ENCODE results near the gene EDA. TPM values are rescaled to one million over a fixed set of nuclear protein-coding genes. Genes with fewer than 3 reads are reported as not detected.
"Not testable (repeated sequence)": the region's sequence is repeated elsewhere in the genome, so short reads cannot be mapped to it uniquely, and the experiment has no call there.

EDA gene
- total RNA-seq, 1 donor from 2014 or later = 0.55 TPM

DNA sequence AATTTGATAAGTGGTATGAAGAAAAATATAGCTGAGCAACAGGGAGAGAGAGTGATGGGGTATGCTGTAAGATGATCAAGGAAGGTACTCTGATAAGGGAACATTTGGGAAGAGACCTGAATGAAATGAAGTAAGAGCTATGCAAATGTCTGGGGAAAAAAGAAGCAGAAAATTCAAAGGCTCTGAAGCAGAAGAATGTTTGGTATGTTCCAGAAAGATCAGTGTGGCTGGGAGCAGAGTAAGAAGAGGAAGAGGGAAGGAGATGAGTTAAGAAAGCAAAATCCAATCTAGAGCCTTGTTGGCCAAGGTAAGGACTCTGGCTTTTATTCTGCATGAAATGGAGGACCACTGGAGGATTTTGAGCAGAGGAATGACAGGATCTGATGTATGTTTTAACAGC is 343.8 kb downstream of the EDA start:
- no peak for DNase-seq (ENCODE audit: low read depth)

DNA sequence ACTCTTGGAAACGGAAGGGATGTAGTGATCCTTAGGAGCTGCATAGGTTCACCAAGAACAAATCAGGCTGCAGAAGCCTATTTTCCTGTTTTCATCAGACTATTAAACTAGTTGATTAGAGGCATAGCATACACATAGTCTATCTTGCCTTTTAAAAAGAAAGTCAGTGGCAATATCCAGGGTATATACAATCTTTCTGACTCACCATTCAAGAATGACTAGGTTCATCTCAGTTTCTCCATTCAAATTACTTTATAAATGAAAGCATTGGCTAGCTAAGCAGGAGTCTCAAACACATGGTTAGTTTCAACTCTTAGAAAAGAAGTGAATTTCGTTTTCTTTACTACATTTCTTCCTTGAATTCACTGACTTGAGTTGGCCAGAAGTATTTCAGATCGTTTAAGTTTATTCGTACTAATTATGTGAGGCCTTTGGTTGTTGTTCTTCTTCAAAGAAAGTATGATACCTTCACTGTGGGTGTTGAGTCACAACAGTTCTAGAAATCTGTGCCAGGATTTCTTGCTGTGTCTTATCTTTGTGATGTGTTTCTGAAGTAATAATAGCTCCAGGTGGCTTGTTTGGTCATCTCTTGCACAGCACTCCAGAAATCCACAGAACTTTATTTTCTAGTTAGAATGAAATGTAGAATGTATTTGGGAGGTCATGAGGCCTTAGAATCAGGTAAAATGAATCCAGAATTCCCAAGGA is 345.6 kb downstream of the EDA start:
- no peak for DNase-seq (ENCODE audit: low read depth)

DNA sequence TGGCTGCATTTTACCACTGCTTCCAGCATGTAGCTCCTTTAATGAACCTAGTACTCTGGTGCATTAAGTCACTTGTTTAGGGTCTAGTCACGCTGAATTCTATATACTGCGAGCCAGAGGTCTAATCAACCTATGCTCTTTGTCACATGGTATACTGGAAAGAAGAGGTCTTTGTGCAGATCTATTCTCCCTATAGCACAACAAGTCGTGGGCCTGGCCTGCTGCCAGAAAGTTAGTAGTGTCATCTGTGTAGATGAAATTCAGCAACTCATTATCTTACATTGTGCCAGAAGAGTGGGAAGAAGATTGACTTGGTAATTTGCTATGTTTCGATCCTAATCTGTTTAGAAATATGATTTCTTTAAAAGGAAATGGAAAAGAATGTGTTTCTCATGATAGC is 353.0 kb downstream of the EDA start:
- no peak for DNase-seq (ENCODE audit: low read depth)

DNA sequence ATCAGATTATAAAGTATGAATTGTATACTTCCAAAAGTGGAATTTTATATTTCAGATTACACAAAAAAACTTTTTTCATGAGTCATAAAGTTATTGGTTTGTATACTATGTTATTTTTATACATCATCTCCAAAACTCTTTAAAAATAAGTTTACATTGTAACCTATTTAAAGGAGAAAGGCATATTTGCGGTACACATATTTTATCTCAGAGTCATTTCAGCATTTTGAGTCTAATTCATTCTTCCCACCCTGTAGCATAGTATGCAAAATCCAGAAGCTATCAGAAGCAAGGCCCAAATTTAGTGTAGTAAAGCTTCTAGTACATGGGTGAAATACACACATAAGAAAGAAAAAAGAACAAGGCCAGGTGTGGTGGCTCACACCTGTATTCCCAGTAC is 353.5 kb downstream of the EDA start:
- no peak for DNase-seq (ENCODE audit: low read depth)

DNA sequence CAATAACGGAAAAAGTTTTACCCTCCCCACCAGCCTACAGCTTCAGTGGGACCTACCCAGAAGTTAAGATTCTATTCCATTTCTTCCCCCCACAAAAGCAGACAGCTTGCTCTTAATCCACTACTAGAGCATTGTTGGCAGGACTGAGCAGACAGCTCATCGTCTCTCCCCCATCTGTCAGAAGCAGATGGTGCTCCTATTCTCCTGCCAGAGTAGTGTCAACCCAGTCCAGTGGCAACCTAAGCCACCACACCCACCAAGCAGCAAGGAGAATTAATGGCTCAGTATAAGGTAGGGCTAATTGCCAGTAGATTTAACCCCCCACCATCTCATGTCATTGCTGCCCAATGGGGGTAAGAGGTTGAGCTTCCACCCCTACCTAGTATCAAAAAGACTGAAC is 371.8 kb downstream of the EDA start:
- no peak for DNase-seq (ENCODE audit: low read depth)

DNA sequence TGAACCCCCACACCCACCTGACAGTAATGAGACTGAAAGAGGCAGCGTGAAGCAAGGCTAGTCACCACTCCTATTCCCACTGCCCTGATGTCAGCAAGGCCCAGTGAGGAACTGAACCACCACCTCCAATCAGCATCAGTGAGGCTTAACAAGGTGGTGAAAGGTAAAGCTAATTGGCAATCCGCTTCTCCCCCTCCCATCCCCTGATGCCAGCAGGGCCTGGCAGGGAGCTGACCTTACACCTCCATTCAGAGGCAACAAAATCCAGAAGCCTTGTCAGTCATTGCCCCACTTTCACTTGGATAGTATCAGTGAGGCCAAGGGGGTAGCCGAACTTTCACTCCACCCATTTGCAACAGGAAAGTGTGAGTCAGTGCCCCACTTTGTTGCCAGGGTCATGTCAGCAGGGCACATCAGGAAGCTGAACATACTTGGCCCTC is 373.1 kb downstream of the EDA start:
- DNase-seq (ENCODE audit: low read depth) = peak; percentile 7

DNA sequence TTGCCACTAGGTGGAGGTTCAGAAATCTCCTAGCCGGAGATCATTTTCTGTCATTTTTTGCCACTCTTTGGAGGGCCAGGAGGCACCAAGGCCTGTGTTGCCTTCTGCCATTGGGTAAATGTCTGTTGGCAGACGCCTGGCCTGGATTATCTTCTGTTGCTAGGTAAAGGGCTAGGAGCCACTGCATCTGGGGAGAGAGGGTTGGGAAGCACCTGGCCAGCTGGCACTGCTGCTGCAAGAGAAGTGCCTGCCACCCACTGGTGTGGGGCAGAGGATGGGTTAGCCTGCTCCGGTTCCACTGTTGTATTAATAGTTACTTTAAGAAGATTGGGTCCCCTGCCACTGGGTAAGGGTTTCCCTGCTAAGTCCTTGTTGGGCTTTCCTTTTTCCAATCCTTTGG is 375.8 kb downstream of the EDA start:
- DNase-seq (ENCODE audit: low read depth) = no peak

DNA sequence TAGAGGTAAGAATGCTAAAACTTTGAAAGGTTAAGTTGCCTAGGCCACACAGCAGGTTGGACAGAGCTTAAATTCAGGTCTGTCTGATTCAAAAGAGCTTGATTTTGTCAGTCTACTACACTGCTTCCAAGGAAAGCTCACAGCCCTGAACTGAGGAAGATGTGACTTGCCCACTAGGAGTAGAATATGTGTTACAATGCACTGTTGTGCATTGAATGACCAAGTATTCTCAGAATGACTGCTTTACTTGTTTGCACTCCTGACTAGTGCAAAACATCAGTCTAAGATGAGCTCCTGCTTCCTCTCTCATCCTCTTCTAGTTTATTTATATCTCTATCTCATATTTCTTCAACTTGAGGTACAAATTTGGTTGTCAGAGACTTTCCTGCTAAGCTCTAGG is 377.6 kb downstream of the EDA start:
- DNase-seq (ENCODE audit: low read depth) = no peak

DNA sequence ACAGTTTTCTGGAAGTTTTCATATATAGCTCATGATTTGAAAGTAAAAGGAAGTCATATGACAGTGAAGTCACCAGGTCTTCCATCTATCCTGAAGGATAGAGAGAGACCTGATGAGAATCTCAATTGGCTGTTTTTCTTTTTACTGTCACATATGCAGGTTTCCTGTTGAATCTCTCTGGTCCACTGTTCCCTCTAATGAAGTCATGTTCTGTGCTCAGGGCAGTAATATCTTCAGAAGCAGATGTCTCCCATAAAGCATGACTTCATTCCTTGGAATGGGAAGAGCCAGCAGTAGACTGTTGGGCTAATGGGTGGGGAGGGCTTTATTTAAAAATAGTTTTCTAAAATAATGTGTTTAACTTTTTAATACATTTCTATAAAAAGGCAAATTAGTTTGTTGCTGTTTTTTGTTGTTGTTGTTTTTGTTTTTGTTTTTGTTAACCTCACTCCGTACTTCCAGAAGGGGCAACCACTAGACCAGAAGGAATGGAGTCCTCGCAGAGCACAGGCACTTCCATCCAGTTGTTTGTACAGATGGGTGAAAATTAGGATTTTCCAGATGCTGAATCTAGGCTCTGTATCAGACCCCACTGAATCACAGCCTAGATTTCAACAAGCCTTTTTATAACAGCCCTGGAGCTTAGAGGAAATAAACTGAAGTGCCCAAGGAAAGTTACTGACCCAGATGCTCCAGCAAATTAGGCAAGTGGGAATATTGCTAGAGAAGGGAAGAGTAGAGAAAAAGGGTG is 379.6 kb downstream of the EDA start:
- DNase-seq (ENCODE audit: low read depth) = no peak

DNA sequence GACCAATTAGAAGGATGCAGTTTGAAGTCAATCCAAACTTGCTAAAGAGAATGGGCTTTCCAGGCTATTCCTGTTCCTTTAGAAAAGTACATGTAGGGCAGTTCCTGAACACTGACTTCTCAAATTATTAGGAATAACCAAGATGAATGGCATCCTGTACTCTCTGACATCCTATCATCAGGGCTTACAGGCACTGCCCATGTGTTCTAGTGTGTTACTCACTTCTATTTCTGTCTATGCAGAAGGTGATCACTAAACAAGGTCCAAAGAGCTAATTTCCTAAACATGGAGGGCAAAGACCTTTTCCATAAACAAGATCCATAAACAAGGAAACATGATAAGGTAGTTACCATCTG is 380.2 kb downstream of the EDA start:
- no peak for DNase-seq (ENCODE audit: low read depth)

DNA sequence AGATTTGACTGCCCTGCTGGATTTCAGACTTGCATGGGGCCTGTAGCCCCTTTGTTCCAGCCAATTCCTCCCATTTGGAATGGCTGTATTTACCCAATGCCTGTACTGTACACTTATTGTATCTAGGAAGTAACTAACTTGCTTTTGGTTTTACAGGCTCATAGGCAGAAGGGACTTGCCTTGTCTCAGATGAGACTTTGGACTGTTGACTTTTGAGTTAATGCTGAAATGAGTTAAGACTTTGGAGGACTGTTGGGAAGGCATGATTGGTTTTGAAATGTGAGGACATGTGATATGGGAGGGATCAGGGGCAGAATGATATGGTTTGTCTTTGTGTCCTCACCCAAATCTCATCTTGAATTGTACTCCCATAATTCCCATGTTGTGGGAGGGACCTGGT is 382.4 kb downstream of the EDA start:
- not testable (repeated sequence) for DNase-seq (ENCODE audit: low read depth)

DNA sequence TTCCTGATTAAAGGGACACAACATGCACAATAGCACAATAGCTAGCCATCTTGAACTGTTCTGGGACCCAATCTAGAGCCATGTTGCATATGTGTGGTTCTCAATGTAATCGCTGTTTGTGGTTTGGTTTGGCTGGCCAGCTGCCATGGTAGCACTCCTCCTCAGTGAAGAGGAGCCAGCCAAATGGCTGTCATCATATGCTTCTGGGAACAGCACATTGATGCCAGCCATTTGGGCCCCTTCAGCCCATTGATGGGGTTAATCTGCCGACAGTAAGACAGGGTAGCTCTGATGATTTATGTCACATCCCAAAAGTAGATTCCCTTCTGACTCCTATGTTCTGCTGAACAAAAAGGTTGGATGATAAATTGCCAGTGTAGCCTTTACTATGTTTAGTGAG is 385.4 kb downstream of the EDA start:
- DNase-seq (ENCODE audit: low read depth) = no peak

DNA sequence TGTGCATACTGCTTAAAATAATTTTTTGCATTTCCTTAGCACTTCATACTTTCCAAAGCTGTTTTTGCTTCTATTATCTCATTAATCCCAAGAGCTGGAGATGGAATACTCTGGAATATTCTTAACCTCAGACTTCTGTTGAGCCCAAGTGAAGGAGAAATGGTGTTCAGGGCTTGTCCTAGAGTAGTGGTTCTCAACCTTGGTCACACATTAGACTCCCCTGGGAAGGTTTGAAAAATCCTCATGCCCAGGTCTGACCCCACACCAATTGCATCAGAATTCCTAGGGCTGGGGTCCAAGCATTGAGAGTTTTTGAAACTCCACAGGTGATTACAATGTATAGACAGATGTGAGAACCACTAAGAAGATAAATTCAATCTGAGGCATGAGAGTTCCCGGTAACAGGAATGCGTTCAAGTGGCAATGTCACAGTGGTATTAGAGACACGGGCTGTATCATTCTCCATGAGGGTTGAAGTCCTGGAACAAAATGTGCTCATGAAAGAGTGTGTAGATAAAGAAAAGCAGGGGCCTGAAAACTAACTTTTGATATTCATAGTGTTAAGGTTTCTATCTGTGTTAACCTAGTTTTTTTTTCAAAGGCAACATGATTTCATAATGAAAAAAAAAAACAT is 385.9 kb downstream of the EDA start:
- DNase-seq (ENCODE audit: low read depth) = no peak

DNA sequence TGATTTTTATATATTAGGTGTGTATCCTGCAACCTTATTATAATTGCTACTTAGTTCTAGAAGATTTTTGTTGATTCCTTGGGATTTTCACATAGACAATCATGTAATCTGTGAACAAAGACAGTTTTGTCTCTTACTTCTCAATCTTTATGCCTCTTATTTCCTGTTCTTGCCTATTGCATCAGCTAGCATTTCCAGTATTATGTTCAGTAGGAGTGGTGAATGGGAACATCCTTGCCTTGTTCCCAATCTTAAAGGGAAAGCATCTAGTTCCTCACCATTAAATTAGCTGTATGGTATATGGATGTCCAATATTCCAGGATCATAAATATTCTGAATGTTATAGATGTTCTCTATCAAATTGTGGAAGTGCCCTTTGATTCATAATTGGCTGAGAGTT is 392.0 kb downstream of the EDA start:
- DNase-seq (ENCODE audit: low read depth) = no peak

DNA sequence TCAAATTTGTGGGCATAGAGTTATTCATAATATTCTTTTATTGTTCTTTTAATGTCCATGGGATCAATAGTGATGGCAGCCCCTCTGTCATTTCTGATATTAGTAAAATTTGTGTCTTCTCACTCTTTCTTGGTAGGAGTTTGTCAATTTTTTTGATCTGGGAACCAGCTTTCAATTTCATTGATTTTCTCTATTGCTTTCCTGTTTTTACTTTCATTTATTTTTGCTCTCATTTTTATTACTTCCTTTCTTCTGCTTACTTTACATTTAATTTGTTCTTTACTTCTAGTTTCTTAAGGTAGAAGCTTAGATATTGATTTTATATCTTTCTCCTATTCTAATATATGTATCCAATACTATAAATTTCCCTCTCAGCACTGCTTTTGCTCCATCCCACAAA is 393.1 kb downstream of the EDA start:
- DNase-seq (ENCODE audit: low read depth) = no peak

DNA sequence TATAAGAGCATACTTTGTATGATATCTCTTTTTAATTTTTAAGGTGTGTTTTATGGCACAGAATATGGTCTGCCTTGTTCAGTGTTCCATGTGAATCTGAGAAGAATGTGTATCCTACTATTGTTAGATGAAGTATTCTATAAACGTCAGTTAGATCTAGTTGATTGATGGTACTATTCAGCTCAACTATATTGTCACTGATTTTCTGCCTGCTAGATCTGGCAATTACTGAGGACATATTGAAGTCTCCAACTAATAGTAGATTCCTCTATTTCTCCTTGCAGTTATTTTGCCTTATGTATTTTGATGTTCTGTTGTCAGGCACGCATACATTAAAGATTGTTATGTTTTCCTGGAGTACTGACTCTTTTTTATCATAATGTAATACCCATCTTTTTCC is 394.1 kb downstream of the EDA start:
- no peak for DNase-seq (ENCODE audit: low read depth)

DNA sequence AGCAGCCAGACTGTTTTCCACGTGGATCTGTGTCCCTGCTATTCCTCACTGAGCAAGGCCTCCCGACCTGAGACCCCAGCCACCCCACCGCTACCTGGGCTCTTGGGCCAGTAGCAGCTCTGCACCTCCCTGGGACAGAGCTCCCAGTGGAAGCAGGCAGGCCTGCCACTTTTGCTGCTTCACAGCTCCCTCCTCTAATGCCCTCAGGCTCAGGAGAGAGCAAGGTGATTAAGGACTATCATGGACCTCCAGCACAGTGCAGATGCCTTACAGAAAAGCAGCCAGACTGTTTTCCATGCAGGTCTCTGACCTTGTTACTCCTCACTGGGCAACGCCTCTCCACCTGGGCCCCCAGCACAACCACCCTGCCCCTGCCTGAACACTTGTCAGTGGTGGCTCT is 396.8 kb downstream of the EDA start:
- no peak for DNase-seq (ENCODE audit: low read depth)

DNA sequence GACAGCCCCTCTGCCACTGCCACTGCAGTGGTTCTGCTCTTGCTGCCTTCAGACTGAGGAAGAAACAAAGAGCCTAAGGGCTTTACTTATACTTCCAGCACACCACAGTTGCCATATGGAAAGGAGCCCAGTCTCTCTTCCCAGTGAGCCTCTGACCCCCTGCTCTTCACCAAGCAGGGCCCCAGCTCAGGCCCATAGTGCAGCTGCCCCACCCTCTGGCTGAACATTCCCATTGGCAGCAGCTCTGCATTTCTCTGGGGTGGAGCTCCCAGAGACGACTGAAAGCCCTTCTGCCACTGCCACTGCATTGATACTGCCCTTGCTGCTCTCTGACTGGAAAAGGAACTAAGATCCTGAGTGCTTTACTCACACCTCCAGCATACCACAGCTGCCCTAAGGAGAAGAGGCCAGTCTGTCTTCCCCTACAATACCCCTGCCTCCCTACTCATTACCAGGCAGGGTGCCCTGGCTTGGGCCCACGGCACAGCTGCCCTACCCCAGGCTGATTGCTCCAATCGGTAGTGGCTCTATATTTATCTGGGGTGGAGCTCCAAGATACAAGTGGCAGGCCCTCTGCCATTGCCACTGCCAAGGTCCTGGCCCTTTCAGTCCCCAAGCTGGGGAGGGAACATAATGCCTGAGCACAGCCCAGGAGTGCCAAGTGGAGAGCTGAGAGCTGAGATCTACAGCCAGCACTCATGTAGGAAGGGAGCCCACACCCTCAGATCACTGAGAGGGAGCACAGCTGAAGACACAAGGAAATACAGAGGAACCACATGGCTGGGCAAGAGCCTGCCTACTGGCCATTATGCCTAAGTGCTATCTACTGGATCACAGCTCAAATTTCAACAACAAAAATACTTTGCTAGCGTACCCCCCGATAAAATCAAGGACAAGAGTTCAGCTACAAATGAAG is 397.8 kb downstream of the EDA start:
- no peak for DNase-seq (ENCODE audit: low read depth)

DNA sequence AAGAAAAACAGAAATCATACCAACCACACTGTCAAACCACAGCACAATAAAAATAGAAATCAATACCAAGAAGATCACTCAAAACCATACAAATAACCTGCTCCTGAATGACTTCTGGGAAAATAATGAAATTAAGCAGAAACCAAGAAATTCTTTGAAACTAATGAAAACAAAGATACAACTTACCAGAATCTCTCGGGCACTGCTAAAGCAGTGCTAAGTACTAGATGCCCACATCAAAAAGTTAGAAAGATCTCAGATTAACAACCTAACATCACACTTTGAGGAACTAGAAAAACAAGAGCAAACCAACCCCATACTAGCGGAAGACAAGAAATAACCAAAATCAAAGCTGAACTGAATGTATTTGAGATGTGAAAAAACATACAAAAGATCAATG is 400.6 kb downstream of the EDA start:
- DNase-seq (ENCODE audit: low read depth) = no peak

DNA sequence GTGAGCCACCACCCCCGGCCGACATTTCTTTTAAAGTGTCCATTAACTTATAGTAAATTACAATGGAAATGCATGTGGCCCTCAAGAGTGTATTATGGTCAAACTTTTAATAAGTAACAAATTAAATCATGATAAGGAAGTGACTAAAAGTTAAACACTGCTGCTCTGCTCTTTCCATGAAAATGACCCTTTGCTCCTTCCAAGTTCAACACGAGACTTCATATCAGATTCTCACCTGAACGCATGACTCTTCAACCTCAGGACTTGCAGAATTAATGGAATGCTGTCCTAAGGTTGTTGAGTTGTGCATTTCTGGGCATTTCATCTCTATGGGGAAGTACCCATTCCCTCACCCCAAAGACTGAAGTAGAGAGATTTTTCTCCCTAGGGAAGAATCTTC is 406.7 kb downstream of the EDA start:
- DNase-seq (ENCODE audit: low read depth) = peak; percentile 21

DNA sequence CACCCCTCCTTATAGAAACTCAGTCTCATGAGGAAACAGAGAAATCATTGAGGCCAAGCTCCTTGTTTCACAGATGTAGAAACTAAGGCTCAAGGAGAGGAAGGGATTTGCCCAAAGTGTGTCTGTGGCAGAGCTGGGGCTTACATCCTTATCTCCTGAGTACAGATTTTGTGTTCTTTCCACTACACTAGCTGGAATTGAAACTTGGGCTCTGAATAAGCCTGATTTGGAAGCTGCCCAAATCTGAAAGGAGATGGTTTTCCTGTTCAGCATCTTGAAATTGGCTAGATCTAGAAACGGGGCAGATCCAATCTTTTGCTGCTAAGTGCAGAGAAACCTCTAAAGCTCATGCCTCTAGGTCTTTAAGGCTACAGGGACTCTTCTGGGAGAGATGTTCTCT is 409.6 kb downstream of the EDA start:
- DNase-seq (ENCODE audit: low read depth) = no peak
